OCI-LY3 (cell line): Measurements from ENCODE around the gene JCAD.

Source experiments
- H2AFZ ChIP-seq: fragments of 200-600, 300-600 bp; shearing (Covaris generic); 2 replicates; pipeline ENCODE4 v1.6.0; 2014; ENCODE audit warnings: antibody characterized with exemption, low read depth, low read length
- H3K27ac ChIP-seq: fragments of 200-600, 300-600 bp; sonication (generic); 2 replicates; pipeline ENCODE4 v1.5.1; 2014; ENCODE audit warnings: mild to moderate bottlenecking, low read length, moderate library complexity, mixed read lengths
- H3K27me3 ChIP-seq: fragments of 200-600, 300-600 bp; sonication (generic); 2 replicates; pipeline ENCODE4 v1.6.1; 2014; ENCODE audit warnings: low read depth, low read length, mixed read lengths
- H3K36me3 ChIP-seq: fragments of 200-600, 300-600 bp; sonication (generic); replicated peaks from 2 replicates; pipeline ENCODE3; 2014; ENCODE audit warnings: low read depth, low read length, mixed read lengths
- H3K4me1 ChIP-seq: fragments of 300-600, 200-600 bp; sonication (generic); 2 replicates; pipeline ENCODE4 v1.6.1; 2014; ENCODE audit warnings: low read length, mixed read lengths
- H3K4me2 ChIP-seq: fragments of 200-600, 300-600 bp; sonication (generic); 2 replicates; pipeline ENCODE4 v1.6.1; 2014; ENCODE audit warnings: low read length, mixed read lengths
- H3K4me3 ChIP-seq: fragments of 300-600, 200-600 bp; sonication (generic); 2 replicates; pipeline ENCODE4 v1.5.1; 2014; ENCODE audit warnings: antibody characterized with exemption, mild to moderate bottlenecking, low read length, moderate library complexity
- H3K79me2 ChIP-seq: fragments of 300-600, 200-600 bp; shearing (Covaris generic); 2 replicates; pipeline ENCODE4 v1.6.1; 2014; ENCODE audit warnings: mild to moderate bottlenecking, low read length, mixed read lengths
- H3K9ac ChIP-seq: fragments of 300-600, 200-600 bp; shearing (Covaris generic); 2 replicates; pipeline ENCODE4 v1.6.0; 2014; ENCODE audit warnings: mild to moderate bottlenecking, low read length, moderate library complexity
- H3K9me3 ChIP-seq: fragments of 200-600, 300-600 bp; shearing (Covaris generic); 2 replicates; pipeline ENCODE4 v1.6.1; 2014; ENCODE audit warnings: low read length, mixed read lengths; ENCODE audit not compliant: insufficient read depth
- H4K20me1 ChIP-seq: fragments of 200-600, 300-600 bp; sonication (generic); 2 replicates; pipeline ENCODE4 v1.6.1; 2016; ENCODE audit warnings: low read length, mixed read lengths; ENCODE audit not compliant: insufficient read depth
- CTCF ChIP-seq: fragments of 200-600, 300-600 bp; sonication (generic); IDR thresholded peaks from 2 replicates; pipeline ENCODE4 v1.5.1; 2014; ENCODE audit warnings: antibody characterized with exemption, low read length, low read depth
- EZH2phosphoT487 ChIP-seq: fragments of 200-600 bp; shearing (Covaris generic); IDR thresholded peaks from 2 replicates; pipeline ENCODE4 v1.6.1; 2018; ENCODE audit warnings: antibody characterized with exemption, mixed run types, low read depth

The JCAD gene

GRCh38 chr10:30073767-30074060, 14.3 kb upstream of the JCAD start:
- H2AFZ ChIP-seq: no peak overlapping the region
- H3K9me3 ChIP-seq: no peaks in the 10 kb centered on the region
- no peak overlapping the region for H3K4me2 ChIP-seq
- H4K20me1 ChIP-seq: no peaks in the 10 kb centered on the region
- H3K27me3 ChIP-seq: no peaks in the 10 kb centered on the region
- no peaks in the 10 kb centered on the region for H3K79me2 ChIP-seq
- no peak for TF ChIP-seq EZH2phosphoT487
- TF ChIP-seq CTCF: no peak
- H3K27ac ChIP-seq: no peak overlapping the region
- H3K4me3 ChIP-seq: no peak overlapping the region
- H3K9ac ChIP-seq: no peak overlapping the region
- no peaks in the 10 kb centered on the region for H3K36me3 ChIP-seq
- no peaks in the 10 kb centered on the region for H3K4me1 ChIP-seq

GRCh38 chr10:30073045-30073766, 13.8 kb upstream of the JCAD start:
- H4K20me1 ChIP-seq: no peaks in the 10 kb centered on the region
- no peak overlapping the region for H3K4me2 ChIP-seq
- H3K36me3 ChIP-seq: no peaks in the 10 kb centered on the region
- no peak overlapping the region for H2AFZ ChIP-seq
- no peak overlapping the region for H3K27ac ChIP-seq
- H3K4me1 ChIP-seq: no peaks in the 10 kb centered on the region
- H3K4me3 ChIP-seq: no peak overlapping the region
- H3K9me3 ChIP-seq: no peaks in the 10 kb centered on the region
- TF ChIP-seq CTCF: no peak
- TF ChIP-seq EZH2phosphoT487: no peak
- no peaks in the 10 kb centered on the region for H3K27me3 ChIP-seq
- no peaks in the 10 kb centered on the region for H3K79me2 ChIP-seq
- no peak overlapping the region for H3K9ac ChIP-seq

GRCh38 chr10:30072068-30072467, 12.7 kb upstream of the JCAD start:
- Histone ChIP-seq H3K27me3 (no peaks in the 10 kb centered on the region), H3K9ac (no peak overlapping the region), H3K27ac (no peak overlapping the region), H3K4me2 (no peak overlapping the region), H3K4me1 (no peaks in the 10 kb centered on the region), H3K36me3 (no peaks in the 10 kb centered on the region), H3K4me3 (no peak overlapping the region), H4K20me1 (no peaks in the 10 kb centered on the region), H3K79me2 (no peaks in the 10 kb centered on the region), H3K9me3 (no peaks in the 10 kb centered on the region), H2AFZ (no peak overlapping the region)
- TF ChIP-seq EZH2phosphoT487: no peak
- TF ChIP-seq CTCF: no peak

- Histone ChIP-seq H3K79me2 (no peaks in the 10 kb centered on the region), H3K4me1 (no peaks in the 10 kb centered on the region), H3K9me3 (no peaks in the 10 kb centered on the region), H3K27me3 (no peaks in the 10 kb centered on the region), H4K20me1 (no peaks in the 10 kb centered on the region), H3K27ac (no peak overlapping the region), H2AFZ (no peak overlapping the region), H3K36me3 (no peaks in the 10 kb centered on the region), H3K9ac (no peak overlapping the region), H3K4me2 (no peak overlapping the region), H3K4me3 (no peak overlapping the region)
- TF ChIP-seq EZH2phosphoT487 (no peak), CTCF (no peak)
Measured at GRCh38 chr10:30070001-30070685, 10.8 kb upstream of the JCAD start.
